Stimulated activated CD4-positive, alpha-beta T cell treated with anti-CD3 and anti-CD28 coated beads, Interleukin-4, amount 100 ng/mL, for 1 hour (primary cell): ENCODE measurements around the gene CFAP92.

Source experiments
- DNase-seq: peaks from one replicate; pipeline ENCODE4 v3.0.0-alpha.2; 2020

The CFAP92 gene

GRCh38 chr3:129005526-129006303 is 11.8 kb upstream of the CFAP92 start:
- no peak for DNase-seq

GRCh38 chr3:129004639-129005295 is 10.9 kb upstream of the CFAP92 start:
- no peak for DNase-seq

- DNase-seq: peak; percentile 62
Observed at GRCh38 chr3:129003578-129004112, 9.8 kb upstream of the CFAP92 start.

DNA sequence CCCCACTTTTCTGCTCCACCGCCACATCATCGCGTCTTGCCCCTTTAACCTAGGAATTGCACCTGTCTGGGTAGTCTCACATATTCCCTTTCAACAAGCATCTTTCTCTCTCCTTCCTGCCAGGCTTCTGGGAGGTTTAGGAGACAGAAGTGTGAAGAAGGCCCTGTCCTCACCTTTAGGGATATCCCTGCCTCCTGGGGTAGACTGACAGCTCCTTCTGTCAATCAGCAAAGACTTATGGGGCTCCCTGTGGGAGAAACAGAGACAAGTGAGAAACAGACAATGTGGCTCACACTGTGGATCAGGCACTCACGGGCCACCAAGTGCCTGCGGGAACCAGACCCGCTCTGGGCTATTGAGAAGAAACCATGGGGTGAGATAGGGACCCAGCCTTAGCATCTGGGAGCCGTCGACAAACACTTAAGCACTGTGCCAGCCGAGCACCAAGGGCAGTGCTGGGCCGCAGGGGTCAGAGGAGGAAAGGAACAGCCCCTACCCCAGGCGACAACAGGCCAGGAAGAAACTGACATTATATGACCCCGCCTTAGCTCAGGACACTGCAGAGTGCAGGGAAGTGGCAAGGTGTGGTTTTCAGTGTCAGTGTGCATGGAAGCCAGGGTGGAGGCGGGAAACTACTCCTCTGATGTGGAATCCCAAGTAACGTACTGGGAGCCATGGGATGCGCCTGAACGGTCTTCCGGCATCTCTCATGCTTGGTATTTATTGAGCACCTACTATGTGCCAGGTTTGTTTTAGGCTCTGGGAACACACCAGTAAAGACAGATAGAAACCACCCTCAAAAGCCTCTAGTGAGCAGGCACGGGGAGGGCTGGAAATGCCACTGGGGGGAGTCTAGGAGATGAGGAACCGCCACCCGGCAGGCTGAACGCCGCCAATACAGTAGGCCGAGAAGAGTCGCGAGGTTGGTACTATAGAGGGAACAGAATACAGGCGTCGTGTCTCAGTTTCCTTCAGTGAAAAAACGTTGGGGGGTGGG is 9.0 kb upstream of the CFAP92 start:
- no peak for DNase-seq

- DNase-seq: peak; percentile 38
Observed at GRCh38 chr3:129001806-129002572, 8.1 kb upstream of the CFAP92 start.

DNA sequence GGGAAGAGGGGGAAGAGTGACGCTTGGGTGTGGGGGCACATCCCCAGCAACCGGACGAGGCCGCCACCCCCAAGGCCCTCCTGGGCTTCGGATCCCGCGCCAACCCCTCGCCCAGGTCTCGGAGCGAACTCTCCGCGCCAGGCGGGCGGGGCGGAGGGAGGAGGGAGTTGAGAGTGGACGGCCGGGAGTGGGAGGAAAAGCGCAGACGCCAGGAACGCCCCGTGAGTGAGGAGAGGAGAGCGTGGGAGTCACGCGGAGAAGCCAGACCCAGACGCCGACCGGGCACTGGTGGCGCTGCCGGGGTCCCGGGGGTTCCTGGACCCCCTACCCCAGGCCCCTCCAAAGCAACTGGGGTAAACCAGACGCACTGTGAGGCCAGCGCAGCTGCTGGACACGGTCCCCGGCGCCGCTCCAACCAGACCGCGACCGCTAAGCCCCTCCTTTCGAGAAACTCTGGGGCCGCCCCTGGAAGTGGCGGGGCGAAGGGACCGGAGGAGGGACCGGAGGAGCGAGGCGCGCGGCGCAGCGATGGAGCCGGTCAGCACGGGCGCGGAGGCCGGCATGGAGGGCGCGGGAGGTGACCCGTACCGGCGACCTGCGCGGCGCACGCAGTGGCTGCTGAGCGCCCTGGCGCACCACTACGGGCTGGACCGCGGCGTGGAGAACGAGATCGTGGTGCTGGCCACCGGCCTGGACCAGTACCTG is 7.4 kb upstream of the CFAP92 start, which contains the start of gene EFCC1:
TSS of gene EFCC1 (plus strand) at position 204 of the 705 bp plus-strand sequence. CDS start at position 529, 325 bp downstream.
- DNase-seq: no peak

- no peak for DNase-seq
Observed at GRCh38 chr3:129000742-129001100, 6.8 kb upstream of the CFAP92 start.

- no peak for DNase-seq
Observed at GRCh38 chr3:128999102-128999501, 5.2 kb upstream of the CFAP92 start.

- DNase-seq: no peak
Observed at GRCh38 chr3:128998561-128998960, 4.7 kb upstream of the CFAP92 start.

GRCh38 chr3:128997486-128998133 is 3.7 kb upstream of the CFAP92 start:
- DNase-seq: no peak

- no peak for DNase-seq
Observed at GRCh38 chr3:128996726-128997125, 2.9 kb upstream of the CFAP92 start.

DNA sequence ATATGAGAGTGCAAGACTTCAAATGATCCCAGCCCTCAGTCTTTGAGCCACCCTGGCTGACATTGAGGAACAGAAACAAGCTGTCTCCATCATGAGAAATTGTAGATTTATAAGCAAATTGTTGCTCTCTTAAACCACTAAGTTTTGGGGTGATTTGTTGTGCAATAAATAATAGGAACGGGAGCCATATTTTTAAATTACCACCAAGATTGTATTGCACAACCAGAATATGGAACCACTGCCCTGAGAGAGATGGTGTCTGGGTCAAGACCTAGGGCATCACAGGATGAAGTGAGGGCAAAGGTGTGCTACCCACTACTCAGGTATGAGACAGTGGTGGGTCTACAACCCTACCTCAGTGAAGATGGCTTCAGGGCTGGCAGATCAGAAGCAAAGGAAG is 2.3 kb upstream of the CFAP92 start:
- no peak for DNase-seq

DNA sequence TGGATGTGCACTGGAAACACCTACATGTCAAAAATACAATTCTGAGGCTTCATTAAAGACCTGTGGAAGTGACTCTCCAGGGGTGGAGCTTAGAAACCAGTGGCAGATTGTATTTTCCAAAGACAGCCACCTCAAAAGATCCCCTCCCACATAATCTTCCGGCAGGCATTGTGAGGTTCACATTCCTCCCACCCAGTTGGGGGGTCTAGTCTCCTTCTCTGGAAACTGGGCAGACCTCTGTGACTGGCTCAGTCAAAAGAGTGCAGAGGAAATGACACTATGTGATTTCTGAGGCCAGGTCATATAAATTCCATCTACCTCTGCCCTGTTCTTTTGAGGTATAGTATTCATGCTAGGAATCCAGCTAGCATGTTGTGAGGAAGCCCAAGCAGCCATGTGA is 1.9 kb upstream of the CFAP92 start:
- no peak for DNase-seq

GRCh38 chr3:128994581-128995546 is 988 bp upstream of the CFAP92 start:
- DNase-seq: no peak

GRCh38 chr3:128994173-128994512 is 267 bp upstream of the CFAP92 start:
- DNase-seq: no peak

- no peak for DNase-seq
Observed at GRCh38 chr3:128992926-128993460, 883 bp downstream of the CFAP92 start.

DNA sequence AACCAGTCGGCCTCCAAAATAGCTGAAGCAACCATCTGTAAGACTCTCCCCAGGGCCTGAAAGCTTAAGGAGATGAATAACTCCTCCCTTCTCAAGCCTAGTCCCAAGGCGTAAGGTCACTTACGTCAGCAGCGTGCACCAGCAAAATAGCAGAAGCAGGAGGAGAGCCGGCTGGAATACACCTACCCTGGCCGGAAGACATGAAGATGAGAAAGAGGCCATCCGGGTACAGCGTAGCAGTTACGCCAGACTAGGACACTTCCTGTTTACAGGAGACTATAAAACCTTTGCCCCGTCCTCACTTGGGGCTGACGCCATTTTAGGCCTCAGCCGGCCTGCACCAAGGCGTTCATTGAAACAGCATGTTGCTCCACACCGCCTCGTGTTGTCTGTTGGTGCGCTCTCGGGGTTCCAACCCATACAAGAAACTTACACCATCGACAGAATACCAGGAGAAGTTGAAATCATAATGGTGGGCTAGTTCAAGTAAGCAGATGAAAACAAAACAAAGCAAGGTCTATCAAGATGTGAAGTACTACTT is 2.5 kb downstream of the CFAP92 start:
- DNase-seq: no peak

DNA sequence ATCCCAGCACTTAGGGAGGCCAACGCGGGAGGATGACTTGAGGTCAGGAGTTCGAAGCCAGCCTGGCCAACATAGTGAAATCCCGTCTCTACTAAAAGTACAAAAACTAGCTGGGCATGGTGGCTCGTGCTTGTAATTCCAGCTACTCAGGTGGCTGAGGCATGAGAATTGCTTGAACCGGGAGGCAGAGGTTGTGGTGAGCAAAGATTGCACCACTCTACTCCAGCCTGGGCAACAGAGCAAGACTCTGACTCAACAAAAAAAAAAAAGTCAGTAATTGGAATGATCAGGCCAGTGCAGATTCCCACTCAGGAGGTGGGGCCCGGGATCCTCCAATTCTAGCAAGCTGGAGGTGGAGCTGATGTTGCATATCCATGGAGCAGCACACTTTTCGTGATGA is 5.6 kb downstream of the CFAP92 start:
- no peak for DNase-seq
